Measurements from ENCODE around the gene C1QTNF6. TPM values are rescaled to one million over a fixed set of nuclear protein-coding genes. Genes with fewer than 3 reads are reported as not detected.

The C1QTNF6 gene
- total RNA-seq, 1 experiment from 2014 or later = 25.0 TPM

DNA sequence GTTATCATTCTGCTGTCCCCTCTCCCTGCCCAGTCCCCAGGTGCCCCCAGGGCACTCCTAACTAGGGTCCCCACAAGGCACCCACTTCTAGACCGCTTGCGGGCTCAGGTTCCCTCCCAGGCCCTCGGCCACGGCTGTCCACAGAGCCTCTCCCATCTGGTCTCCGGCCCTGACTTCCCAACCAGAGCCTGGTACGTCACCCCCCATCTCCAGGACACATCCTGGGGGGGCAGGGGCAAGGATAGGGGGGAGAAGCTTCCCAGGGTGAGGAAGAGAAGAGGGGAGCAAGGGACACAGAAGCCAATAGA is 23.8 kb upstream of the C1QTNF6 start:
- in situ Hi-C loops (cut with HindIII; ENCODE audit: low pct_unique_long_range_greater_than_20kb, low sequenced_read_pairs) (no loop called here), intact Hi-C loops (cut with micrococcal nuclease; ENCODE audit: unreplicated experiment) (no loop called here)
- no peak; the same call in 1 of the 2 replicates for ATAC-seq
- H3K36me3 ChIP-seq (ENCODE audit: control insufficient read depth, insufficient read depth, low read length) = no peaks in the 10 kb centered on the region
- CTCF ChIA-PET = no interaction called here
- BruUV-seq (replicated peaks) = no TSS peak
- no peaks in the 10 kb centered on the region for H3K9me3 ChIP-seq (ENCODE audit: control insufficient read depth, insufficient read depth, low read depth, low read length)
- TF ChIP-seq REST (IDR thresholded peaks at IDR 0.05; ENCODE audit: insufficient read depth in 1 of 2, low read depth in 2 of 2, low read length in 1 of 2) (no peak), TCF7L2 (IDR thresholded peaks at IDR 0.05; ENCODE audit: low read depth, low read length) (no peak), POLR2AphosphoS5 (IDR thresholded peaks at IDR 0.05; ENCODE audit: low read depth, low read length) (no peak), CTCF (IDR thresholded peaks at IDR 0.05) (no peak), SIN3A (IDR thresholded peaks at IDR 0.05; ENCODE audit: borderline replicate concordance, insufficient read depth, low read depth, low read length) (no peak)
- H3K27ac ChIP-seq (ENCODE audit: low read length) = no peak overlapping the region
- no peak for DNase-seq (ENCODE audit: low read depth, low spot score)
- H3K4me3 ChIP-seq (ENCODE audit: low read depth in 2 of 2, low read length in 2 of 2) = no peak overlapping the region
- H3K4me1 ChIP-seq (ENCODE audit: control insufficient read depth, insufficient read depth, low read length) = no peaks in the 10 kb centered on the region
- H3K27me3 ChIP-seq (ENCODE audit: control insufficient read depth, insufficient read depth, low read length) = no peaks in the 10 kb centered on the region
- POLR2A ChIA-PET = no interaction called here

- intact Hi-C loops (cut with micrococcal nuclease; ENCODE audit: unreplicated experiment) = no loop called here
- Histone ChIP-seq H3K9me3 (ENCODE audit: control insufficient read depth, insufficient read depth, low read depth, low read length) (no peaks in the 10 kb centered on the region), H3K36me3 (ENCODE audit: control insufficient read depth, insufficient read depth, low read length) (no peaks in the 10 kb centered on the region), H3K4me1 (ENCODE audit: control insufficient read depth, insufficient read depth, low read length) (no peaks in the 10 kb centered on the region), H3K27me3 (ENCODE audit: control insufficient read depth, insufficient read depth, low read length) (no peaks in the 10 kb centered on the region), H3K4me3 (ENCODE audit: low read depth in 2 of 2, low read length in 2 of 2) (no peak overlapping the region), H3K27ac (ENCODE audit: low read length) (no peak overlapping the region)
- TF ChIP-seq TCF7L2 (IDR thresholded peaks at IDR 0.05; ENCODE audit: low read depth, low read length) = no peak
- no peak for TF ChIP-seq CTCF (IDR thresholded peaks at IDR 0.05)
- no peak for TF ChIP-seq REST (IDR thresholded peaks at IDR 0.05; ENCODE audit: insufficient read depth in 1 of 2, low read depth in 2 of 2, low read length in 1 of 2)
- no peak for TF ChIP-seq POLR2AphosphoS5 (IDR thresholded peaks at IDR 0.05; ENCODE audit: low read depth, low read length)
- no TSS peak for BruUV-seq (replicated peaks)
- in situ Hi-C loops (cut with HindIII; ENCODE audit: low pct_unique_long_range_greater_than_20kb, low sequenced_read_pairs) = no loop called here
- ChIA-PET POLR2A (no interaction called here), CTCF (no interaction called here)
- DNase-seq (ENCODE audit: low read depth, low spot score) (no peak), ATAC-seq (no peak)
Observed at GRCh38 chr22:37211075-37211865, 23.2 kb upstream of the C1QTNF6 start.

Data from Panc1 (cell line).